A673 (cell line): Measurements from ENCODE around the gene CCDC40.

Source experiments
- CTCF ChIP-seq: fragments of 300-800, 200-600 bp; sonication (generic); conservative IDR thresholded peaks from 2 replicates; pipeline ENCODE4 v1.5.1; 2017; ENCODE audit warnings: low read depth, mild to moderate bottlenecking, antibody characterized with exemption, low read length, moderate library complexity, mixed read lengths
- EZH2 ChIP-seq: fragments of 200-600 bp; sonication (generic); IDR thresholded peaks from 2 replicates; pipeline ENCODE4 v1.6.1; 2017; ENCODE audit warnings: borderline replicate concordance, low read depth, mild to moderate bottlenecking, mixed read lengths, antibody characterized with exemption, low read length; ENCODE audit not compliant: poor library complexity, severe bottlenecking

DNA sequence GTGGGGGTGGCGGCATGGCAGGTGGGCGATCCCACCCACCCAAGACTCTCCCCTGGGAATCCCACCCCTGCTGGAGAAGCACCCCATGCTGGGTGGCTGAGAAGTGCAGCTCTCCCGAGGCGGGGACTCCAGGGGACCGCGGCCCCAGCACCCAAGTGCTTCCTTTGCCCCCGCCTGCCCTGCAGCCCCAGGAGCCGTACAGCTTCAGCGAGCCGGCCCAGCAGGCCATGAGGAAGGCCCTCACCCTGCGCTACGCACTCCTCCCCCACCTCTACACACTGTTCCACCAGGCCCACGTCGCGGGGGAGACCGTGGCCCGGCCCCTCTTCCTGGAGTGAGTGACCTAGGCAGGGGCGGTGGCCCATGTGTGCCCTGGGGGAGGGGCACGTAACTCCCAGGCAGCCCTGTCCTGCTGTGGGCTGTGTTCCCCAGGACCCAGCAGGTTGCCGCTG lies 76.6 kb downstream of the CCDC40 start:
- TF ChIP-seq CTCF = no peak
- TF ChIP-seq EZH2 = no peak
